ENCODE measurements around the gene CDKN2B-AS1. TPM values are rescaled to one million over a fixed set of nuclear protein-coding genes. Genes with fewer than 3 reads are reported as not detected.

The CDKN2B-AS1 gene
- total and polyA plus RNA-seq, 2 experiments from 2014 or later, result 0.14 TPM; not detected in 1

GRCh38 chr9:22108581-22109370 is 114.2 kb downstream of the CDKN2B-AS1 start (continued):
- TF ChIP-seq CREB1 (CRISPR knock-in tag; IDR thresholded peaks at IDR 0.05; ENCODE audit: low read depth) (no peak), POLR2AphosphoS5 (IDR thresholded peaks at IDR 0.05; ENCODE audit: low read depth) (no peak), EZH2 (IDR thresholded peaks at IDR 0.05; ENCODE audit: low read depth, unreplicated experiment) (no peak), STAT1 (IDR thresholded peaks at IDR 0.05; ENCODE audit: unreplicated experiment) (no peak), ZNF331 (CRISPR knock-in tag; IDR thresholded peaks at IDR 0.05; ENCODE audit: low read depth) (no peak), ZNF462 (CRISPR knock-in tag; IDR thresholded peaks at IDR 0.05) (no peak), EZH2phosphoT487 (IDR thresholded peaks at IDR 0.05; ENCODE audit: unreplicated experiment) (no peak), ZNF114 (CRISPR knock-in tag; IDR thresholded peaks at IDR 0.05) (no peak)

GRCh38 chr9:22111176-22111953 is 116.8 kb downstream of the CDKN2B-AS1 start:
- no peak for ATAC-seq
- H3K4me3 ChIP-seq, result no peak overlapping the region
- no peak overlapping the region for H3K27ac ChIP-seq (ENCODE audit: low read depth)
- H3K9me2 ChIP-seq (ENCODE audit: insufficient read depth), result no peaks in the 10 kb centered on the region
- H2AFZ ChIP-seq, result no peak overlapping the region
- H3K36me3 Mint-ChIP-seq (ENCODE audit: low read depth), result no peaks in the 10 kb centered on the region
- H3K27ac Mint-ChIP-seq, result no peak overlapping the region
- H4K20me1 ChIP-seq (replicated peaks; ENCODE audit: insufficient read depth), result no peaks in the 10 kb centered on the region
- H3K79me2 ChIP-seq (replicated peaks; ENCODE audit: insufficient read depth), result no peaks in the 10 kb centered on the region
- H3K4me3 Mint-ChIP-seq, result no peak overlapping the region
- no peak overlapping the region for H3K4me2 ChIP-seq
- H3K27me3 Mint-ChIP-seq (ENCODE audit: insufficient read depth, low read depth, poor library complexity), result no peaks in the 10 kb centered on the region
- H3K4me1 Mint-ChIP-seq, result peaks cover 3% of the 10 kb centered on the region
- no peaks in the 10 kb centered on the region for H3K9me3 Mint-ChIP-seq
- no peaks in the 10 kb centered on the region for H3K4me1 ChIP-seq (ENCODE audit: insufficient read depth)
- no peak for DNase-seq (ENCODE audit: low spot score)
- no peaks in the 10 kb centered on the region for H3F3A ChIP-seq (replicated peaks; ENCODE audit: low read depth)
- H3K36me3 ChIP-seq (ENCODE audit: insufficient read depth), result no peaks in the 10 kb centered on the region
- H3K27me3 ChIP-seq (ENCODE audit: insufficient read depth), result no peaks in the 10 kb centered on the region
- no peak for TF ChIP-seq ZNF462 (CRISPR knock-in tag; IDR thresholded peaks at IDR 0.05)

All from GM23338 (cell line).